Left ventricle myocardium superior (tissue), 1 donor: ENCODE measurements around the gene COL5A1. TPM values are rescaled to one million over a fixed set of nuclear protein-coding genes. Genes with fewer than 3 reads are reported as not detected.

Experiments
- ATAC-seq: fragments of 200-7000 bp; cut with Tn5 transposase; one replicate; pipeline ENCODE4 v1.9.1; 2020; ENCODE audit warnings: mild to moderate bottlenecking, moderate library complexity
- DNase-seq: peaks from one replicate; pipeline ENCODE4 v3.0.0-alpha.2; 2020
- intact Hi-C: fragments of 100-400 bp; cut with micrococcal nuclease; formaldehyde crosslinking; loops from one replicate; pipeline ENCODE4 v1.11.0; 2022
- total RNA-seq: library from RNA; stranded (reverse); fragmentation: NEBNext Ultra II Directional; extraction: Animal tissue kit (Norgen Biotek cat#: 25700); gene quantifications from one replicate; pipeline ENCODE4 v1.2.1, GENCODE V29; 2021
- donor health status: DM: no; HTN: yes; CAD: no; lungs with severe emphysema.

The COL5A1 gene
- total RNA-seq, 1 donor from 2014 or later = 14.8 TPM

DNA sequence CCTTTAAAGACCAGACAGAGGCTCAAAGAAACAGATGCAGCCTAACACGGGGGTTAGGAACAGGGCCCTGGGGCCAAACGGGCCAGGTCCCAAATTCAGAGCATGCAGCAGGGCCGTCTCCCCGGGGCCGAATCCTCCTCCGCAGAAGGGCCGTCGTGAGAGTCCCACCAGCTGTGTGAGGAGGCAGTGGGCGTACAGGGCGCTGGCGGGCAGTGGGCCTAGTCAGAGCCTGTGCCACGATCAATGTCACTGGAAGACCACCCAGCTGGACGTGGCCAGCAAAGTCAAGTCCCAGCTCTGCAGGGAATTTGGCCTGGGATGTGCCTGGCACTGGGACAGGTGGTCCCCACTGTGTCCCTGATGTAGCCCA is 223.2 kb downstream of the COL5A1 start:
- intact Hi-C loops = no loop called here
- ATAC-seq (no peak), DNase-seq (no peak)

DNA sequence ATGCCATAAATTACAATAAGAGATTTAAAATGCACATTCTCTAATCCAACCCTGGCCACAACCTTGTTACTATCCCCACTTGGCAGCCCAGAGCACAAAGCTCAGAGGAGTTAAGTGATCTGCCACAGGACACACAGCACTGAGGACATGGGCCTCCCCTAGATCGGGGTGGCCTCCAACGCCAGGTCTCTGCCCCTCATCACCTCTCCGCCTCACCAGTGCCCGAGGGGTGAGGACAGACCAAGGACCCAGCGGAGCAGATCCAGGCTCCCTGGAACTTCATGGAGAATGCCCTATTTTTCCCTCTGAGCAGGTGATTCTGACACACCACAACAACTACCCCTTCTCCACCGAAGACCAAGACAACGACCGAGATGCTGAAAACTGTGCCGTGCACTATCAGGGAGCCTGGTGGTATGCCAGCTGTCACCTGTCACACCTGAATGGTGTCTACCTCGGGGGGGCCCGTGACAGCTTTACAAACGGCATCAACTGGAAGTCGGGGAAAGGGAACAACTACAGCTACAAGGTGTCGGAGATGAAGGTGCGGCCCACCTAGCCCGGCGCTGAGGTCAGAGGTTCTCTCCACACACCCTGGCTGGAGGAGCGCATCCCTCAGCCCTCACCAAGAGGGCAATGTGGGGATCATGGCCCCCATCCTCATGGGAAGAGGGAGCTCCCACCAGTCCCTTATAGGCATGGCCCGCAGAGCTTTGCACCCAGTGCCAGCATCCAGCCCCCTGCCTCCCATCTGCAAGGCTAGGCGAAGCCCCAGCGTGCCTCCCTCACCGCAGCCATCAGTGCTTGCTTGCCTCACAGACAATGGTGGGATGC is 226.5 kb downstream of the COL5A1 start:
- no peak for DNase-seq
- intact Hi-C loops = no loop called here
- no peak for ATAC-seq

DNA sequence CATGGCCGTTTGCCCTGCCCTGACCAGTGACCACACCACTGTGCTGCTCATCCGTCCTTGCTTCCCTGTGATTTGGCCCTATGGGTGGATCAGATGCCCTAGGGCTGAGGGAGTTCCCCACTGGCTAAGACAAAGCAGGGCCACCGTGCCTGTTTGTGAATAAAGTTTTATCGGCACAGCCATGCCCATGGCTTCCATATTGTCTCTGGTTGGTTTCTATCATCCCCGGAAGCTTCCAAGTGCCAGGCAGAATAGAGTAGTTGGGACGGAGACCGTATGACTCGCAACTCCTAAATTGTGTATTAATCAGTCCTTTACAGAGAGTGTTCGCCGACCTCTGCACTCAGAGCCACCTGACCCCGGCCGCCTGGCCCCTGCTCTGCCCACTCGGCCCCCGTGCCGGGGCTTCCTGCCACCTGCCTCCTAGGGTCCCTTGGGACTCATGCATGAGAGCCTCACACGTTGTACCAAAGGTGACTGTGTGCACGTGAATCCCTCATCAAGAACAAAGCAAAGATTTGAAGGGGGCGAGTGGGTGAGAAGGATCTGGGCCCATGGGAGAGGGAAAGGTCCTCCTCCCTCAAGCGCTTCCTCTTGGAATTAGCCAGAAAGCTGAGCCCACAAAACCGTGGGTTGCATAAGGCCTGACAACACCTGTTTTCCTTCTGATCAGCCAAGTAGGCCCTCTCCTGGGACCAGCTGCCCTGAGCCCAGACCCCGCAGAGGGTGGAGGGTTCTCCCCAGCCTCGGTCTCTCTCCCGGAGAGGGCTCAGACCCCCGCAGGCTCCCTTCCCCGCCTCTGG is 227.3 kb downstream of the COL5A1 start:
- ATAC-seq (no peak), DNase-seq (no peak)
- intact Hi-C loops = no loop called here

DNA sequence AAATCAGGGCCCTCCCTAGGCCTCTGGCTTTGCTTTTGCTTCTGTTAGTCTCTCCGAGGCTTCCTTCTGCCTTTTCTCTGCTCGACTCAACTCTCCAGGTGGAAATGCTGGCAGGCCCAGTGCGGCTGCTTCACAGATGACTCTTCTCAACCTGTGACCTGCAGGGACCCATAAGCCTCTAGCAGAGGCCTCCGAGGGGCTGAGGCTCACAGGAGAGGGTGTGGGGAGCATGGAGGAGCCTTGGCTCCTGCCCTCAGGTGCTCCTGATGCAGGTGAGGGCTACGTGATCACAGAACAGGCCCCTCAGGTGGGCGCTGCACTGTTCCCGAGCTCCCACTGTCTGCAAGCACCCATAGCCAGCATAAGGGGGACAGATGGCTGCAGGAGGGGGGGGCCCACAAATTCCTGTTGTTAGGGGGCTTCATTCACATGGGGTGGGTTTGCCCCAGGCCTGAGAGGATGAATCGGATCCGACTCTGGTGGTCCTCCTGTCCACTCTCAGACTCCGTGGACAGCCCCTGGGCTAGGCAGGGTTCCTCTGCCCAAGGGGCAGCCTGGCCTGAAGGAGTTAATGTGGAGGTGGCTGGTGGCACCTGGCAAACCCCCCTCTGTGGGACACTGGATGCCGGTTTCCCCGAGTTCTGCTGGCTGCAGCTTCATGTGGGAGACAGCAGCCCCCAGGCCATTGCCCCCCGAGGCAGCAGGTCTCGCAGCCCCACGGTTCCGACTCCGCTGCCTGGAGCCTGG is 228.1 kb downstream of the COL5A1 start:
- DNase-seq = no peak
- intact Hi-C loops = no loop called here
- no peak for ATAC-seq

DNA sequence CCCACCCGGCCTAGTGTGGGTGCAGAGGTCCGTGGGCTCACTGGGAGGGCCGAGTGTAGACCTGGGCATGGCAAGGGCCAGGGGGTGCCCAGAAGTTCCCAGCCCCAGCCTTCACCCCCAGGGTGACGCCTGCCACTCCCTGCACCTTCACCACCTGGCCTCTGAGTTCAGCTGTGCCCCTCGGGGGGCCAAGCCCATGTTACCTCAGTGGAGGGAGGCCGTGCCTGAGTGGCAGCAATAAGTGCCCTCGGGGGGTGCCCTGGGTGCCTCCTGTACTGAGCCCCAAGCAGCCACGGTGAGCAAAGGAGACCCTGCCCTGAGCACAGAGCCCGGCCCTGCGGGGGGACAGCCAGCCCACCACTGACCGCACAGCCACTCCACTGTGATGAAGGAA is 228.7 kb downstream of the COL5A1 start:
- ATAC-seq (no peak), DNase-seq (no peak)
- intact Hi-C loops = no loop called here

DNA sequence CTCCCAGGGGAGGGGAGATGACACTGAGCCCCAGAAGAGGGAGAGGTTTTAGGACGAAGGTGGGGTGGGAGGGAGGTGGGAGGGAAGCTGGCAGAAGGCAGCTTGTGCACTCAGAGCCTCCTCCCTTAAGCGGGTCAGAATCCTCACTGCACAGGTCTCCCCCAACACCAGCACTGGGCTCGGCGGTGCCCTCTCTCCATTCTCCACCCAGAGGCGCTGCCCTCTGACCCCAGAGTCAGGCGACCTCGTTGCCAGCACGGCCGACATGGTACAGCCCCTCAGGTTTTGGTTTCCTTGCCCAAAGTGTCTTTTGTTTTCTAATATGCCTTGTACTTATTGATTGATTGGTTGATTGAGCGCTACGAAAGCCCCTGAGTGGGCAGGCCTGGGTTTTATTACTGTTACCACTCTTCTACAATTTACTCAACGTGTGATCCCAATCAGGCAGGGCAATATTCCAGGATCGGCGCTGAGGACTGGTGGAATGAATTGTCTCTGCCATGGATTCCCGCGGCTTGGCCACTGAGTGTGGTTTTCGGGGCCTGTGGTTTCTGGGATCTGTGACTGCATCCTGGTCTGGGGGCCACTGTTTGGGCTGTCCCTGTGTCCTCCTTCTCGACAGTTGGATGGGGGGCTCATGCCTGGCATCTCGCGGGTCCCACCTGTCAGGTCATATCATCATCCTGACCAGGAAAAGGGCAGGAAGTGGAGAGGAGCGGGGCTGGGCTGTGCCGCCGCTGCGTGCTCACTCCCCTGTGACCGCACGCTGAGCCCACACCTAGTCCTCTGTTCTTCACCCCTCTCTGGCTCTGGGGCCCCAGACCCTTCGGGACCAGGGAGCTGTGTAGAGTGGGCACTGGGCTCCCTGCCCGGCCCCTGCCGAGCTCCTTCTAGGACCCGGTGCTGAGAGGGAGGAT is 229.4 kb downstream of the COL5A1 start:
- no peak for DNase-seq
- intact Hi-C loops = no loop called here
- ATAC-seq = peak; percentile 21

DNA sequence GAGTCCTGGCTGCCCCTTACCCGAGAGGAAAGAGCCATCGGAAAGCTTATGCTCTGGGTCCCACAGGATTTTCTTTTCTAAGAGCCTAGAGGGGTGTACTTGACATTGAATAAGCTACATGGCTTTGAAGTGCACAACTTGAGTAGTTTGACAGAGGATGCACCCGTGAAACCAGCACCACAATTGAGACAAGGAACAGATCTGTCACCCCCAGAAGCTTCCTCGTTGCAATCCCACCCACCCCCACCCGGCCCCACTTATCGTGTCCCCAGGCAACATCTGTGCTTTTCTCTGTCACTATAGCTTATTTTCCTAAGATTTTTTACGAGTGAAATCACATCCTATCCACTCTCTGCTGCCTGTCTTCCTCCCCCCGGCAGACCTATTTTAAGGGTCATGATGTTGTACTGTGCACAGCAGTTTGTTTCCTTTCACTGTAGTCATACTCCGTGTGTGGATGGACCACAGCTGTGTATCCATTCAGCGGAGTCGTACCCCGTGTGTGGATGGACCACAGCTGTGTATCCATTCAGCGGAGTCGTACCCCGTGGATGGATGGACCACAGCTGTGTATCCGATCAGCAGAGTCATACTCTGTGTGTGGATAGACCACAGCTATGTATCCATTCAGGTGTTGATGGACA is 230.2 kb downstream of the COL5A1 start:
- intact Hi-C loops = no loop called here
- ATAC-seq (peak; percentile 93), DNase-seq (peak; percentile 50)

DNA sequence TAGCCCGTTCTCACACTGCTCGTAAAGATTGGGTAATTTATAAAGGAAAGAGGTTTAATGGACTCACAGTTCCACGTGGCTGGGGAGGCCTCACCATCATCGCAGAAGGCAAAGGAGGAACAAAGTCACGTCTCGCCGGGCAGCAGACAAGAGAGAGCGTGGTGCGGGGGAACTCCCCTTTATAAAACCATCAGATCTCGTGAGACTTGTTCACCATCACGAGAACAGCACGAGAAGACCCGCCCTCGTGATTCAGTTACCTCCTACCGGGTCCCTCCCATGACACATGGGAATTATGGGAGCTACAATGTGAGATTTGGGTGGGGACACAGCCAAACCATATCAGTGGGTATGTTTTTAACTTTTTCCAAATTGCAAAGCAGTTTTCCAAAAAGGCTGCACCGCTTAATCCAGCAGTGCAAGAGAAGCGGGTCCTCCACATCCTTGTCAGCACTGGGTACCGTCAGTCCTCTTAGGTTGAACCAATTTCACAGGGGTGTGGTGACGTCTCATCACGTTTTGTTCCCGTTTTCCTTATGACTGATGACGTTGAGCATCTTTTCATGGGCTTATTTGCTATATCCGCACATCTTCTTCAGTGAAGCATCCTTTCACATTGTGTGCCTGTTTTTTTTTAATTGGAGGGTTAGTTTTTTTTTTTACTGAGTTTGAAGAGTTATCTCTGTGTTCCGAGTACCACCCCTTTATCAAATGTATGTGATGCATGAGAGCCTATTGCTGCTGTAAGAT is 231.1 kb downstream of the COL5A1 start:
- ATAC-seq = no peak
- intact Hi-C loops = no loop called here
- no peak for DNase-seq

DNA sequence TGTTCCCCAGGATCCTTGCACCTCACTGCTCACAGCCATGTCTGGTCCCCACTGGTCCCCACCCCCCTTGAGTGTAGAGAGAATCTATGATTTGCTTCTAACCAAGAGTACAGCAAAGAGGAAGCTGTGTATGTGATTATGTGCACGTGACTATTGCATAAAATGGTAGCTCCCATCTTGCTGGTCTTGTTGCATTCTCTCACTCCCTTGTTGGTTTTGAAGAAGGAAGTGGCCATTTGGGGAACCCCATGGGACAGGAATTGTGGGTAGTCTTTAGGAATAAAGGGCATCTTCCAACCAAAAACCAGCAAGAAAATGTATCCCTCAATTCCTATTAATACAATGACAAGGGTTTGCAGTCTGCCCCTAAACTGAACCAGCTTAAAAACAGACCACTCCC is 233.8 kb downstream of the COL5A1 start:
- DNase-seq (no peak), ATAC-seq (no peak)
- intact Hi-C loops = no loop called here

DNA sequence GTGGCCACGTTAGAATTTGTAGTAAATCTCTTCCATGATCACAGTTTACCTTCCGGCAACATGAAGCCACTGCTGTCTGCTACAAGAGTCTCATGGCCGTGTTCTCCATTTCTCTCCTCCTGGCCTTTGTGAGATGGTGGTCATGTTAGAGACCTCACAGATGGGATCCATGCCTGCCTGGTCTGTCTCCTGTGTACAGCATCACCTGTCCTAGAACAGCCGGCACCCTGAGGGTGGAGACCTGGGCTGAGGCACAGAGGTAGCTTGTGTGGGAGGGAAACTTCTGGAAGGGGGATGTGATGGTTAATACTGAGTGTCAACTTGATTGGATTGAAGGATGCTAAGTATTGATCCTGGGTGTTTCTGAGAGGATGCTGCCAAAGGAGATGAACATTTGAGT is 235.9 kb downstream of the COL5A1 start:
- intact Hi-C loops = no loop called here
- ATAC-seq = no peak
- no peak for DNase-seq

DNA sequence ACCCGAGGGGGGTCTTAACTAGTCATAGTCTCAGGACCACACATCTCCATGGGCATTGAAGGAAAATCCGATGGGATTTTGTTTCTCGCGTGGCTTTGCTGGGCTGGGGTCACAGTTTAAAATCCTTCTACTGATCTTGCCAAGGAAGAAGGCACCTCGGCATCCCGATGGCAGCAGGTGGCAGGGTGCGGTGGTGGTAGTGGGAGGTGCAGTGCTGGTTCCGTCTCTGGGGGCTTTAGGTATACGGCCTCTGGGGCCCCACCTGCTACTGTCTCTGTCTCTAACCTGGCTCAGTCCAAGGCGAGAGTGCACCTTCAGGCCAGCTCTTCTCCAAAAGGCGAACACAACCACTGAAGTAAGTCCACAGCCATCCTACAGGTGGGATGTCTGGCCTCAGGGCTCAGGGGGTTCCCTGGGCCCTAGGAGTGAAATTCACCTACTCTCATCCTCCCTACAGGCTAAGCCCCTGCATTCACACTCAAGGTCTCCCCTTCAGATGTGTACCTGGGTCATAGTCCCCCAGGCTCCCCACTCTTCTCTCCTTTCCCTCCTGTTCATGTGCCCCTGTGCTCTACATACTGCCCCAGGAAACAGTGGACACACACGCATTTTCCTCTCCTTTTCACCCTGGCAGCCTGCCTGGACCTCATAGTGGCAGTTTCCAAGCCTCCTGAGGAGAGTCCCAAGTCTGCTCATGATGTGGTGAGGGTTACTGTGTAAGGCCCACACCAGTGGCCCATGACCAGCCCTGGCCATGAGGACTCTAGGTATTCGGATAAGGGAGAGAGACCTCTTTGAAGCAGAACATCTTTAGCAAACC is 238.3 kb downstream of the COL5A1 start:
- no peak for ATAC-seq
- DNase-seq = no peak
- intact Hi-C loops = no loop called here

DNA sequence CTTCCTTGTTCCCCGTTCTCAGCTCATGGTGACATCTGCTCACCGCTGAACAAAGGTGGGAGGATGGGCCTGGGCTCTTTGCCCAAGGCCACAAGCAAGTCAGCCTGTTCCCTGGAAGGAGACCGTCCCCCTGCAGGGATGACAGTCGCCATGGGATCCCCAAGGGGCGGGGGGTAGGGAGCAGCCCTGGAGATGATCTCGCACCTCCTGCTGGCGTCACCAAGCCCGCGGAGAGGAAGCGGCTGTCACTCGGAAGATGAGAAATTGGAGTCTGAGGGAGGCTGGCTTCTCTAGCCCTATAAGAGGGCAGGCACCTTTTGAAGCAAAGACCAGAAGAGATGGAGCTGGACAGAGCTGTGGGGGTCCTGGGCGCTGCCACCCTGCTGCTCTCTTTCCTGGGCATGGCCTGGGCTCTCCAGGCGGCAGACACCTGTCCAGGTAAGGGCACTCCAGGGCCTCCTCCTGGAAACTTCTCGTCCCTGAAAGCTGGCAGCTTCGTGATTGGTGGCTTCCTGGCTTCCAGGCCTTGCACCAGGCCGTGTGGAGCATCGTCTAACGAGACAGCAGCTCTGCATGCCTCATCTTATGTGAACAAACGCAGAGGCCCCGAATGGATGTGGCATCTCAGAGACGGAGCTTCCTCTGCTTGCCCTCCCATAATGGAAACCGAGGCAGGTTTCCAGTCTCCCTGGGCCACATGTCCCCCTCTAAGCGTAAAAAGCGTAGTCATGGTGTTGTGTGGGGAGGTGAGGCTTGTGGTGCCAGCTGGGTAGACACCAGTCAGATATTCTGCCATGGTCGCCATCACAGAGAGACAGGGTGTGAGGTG is 239.1 kb downstream of the COL5A1 start, which contains the start of gene FCN2:
TSS of gene FCN2 (plus strand) at position 327 of the 829 bp plus-strand sequence. CDS start at position 339, 12 bp downstream.
- DNase-seq (no peak), ATAC-seq (no peak)

DNA sequence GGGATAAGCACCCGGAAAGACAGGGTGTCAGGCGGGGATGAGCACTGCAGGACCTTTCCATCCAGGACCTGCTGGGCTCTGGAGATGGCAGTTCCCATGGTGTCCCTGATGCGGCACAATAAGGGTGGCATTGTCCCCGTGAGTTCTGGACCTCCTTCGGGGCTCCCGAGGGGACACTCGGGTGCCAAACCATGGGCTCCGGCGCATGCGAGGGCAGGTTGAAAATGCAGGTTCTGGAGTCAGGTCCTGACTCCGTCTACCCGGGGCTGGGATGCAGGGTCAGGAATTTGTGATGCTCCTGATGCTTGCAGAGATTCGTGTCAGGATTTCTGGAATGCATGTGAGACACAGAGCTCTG is 239.7 kb downstream of the COL5A1 start:
- intact Hi-C loops = no loop called here

More for the DNA sequence above, 239.1 kb downstream of the COL5A1 start, which contains the start of gene FCN2:
- intact Hi-C loops = no loop called here

DNA sequence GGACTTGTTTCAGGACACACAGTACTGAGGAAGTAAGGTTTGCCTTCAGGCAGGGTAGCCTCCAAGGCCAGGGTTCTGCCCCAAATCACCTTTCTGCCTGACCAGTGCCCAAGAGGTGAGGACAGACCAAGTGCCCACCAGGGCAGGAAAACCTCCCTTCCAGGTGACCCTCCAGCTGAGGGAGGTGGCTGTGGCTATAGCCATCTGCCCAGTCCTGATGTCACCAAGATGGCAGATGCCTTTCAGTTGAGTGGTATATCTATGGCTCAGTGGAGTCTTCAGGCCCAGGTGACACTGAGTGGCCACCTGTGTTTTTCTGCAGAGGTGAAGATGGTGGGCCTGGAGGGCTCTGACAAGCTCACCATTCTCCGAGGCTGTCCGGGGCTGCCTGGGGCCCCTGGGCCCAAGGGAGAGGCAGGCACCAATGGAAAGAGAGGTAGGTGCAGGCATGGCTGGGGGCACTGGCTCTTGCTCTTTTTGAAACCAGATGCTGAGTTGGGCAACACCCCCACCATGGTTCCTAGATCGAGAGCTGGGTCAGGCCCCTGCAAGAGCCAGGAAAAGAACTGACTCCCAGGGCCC is 240.7 kb downstream of the COL5A1 start:
- intact Hi-C loops = no loop called here
- DNase-seq (no peak), ATAC-seq (no peak)

More for the DNA sequence above, 239.7 kb downstream of the COL5A1 start:
- no peak for ATAC-seq
- DNase-seq = no peak

DNA sequence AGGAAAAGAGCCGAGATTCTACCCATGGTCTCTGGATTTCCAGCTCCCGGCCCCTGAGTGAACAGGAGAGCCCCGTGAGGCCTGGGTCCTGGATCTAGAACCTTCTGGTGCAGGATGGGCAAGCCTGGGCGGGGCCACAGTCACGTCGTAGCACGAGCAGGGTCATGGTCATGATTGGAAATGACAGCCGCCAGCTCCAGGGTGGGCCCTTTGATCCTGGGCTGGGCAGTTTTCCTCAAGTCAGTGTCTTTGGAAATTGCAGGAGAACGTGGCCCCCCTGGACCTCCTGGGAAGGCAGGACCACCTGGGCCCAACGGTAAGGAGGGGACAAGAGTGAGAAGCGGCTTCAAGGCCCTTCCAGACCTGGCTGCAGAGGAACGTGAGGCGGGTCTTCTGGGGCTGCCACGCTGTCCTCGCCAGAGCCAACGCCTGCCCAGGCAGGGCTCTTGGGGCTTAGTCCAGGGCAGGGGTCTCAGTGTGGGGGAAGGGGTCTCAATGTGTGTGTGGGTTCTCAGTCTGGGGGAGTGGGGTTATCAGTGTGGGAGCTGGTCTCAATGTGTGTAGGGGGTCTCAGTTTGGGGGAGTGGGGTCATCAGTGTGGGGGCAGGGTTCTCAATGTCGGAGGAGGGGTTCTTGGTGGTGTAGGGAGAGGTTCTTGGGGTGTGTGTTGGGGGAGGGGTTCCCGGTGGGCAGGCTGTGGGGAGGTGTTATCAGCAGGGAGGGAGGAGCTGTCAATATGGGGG is 241.6 kb downstream of the COL5A1 start:
- ATAC-seq (no peak), DNase-seq (no peak)
- intact Hi-C loops = no loop called here
